Measurements from ENCODE around the gene TEX11.
"Not testable (repeated sequence)": the region's sequence is repeated elsewhere in the genome, so short reads cannot be mapped to it uniquely, and the experiment has no call there.

Gene TEX11

GRCh38 chrX:70754169-70754848, 154.2 kb downstream of the TEX11 start:
- no peak for DNase-seq

DNA sequence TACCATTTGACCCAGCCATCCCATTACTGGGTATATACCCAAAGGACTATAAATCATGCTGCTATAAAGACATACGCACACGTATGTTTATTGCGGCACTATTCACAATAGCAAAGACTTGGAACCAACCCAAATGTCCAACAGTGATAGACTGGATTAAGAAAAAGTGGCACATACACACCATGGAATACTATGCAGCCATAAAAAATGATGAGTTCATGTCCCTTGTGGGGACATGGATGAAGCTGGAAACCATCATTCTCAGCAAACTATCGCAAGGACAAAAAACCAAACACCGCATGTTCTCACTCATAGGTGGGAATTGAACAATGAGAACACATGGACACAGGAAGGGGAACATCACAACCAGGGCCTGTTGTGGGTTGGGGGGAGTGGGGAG, 174.7 kb downstream of the TEX11 start:
- DNase-seq: not testable (repeated sequence)

DNA sequence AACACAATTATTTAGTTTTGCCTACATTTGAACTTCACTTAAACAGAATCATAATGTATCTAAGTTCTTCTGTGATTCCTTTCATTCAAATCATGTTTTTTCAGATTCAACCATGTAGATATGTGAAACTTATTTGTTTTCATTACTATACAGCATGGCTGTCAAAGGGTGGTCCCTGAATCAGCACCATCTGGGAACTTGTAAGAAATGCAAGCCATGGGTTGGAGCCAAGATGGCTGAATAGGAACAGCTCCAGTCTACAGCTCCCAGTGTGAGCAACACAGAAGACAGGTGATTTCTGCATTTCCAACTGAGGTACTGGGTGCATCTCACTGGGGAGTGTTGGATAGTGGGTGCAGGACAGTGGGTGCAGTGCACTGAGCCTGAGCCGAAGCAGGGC, 180.6 kb downstream of the TEX11 start:
- not testable (repeated sequence) for DNase-seq

DNA sequence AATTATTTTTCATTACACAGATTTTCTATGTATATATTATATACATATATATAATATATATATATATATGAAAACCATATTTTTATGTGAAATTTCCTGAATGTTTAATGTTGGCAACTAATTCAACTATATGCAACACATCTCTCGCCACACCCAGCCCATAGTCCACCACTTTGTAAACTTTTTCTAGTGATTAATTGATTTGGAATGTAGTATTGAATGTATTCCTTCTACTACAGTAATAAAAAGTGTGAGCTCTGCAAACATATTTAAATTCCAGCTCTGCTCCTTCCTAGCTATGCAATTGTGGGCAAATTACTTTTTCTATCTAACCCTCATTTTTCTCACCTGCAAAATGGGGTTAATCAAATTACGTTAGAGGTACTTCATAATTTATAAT, 187.8 kb downstream of the TEX11 start:
- DNase-seq: peak; percentile 1

GRCh38 chrX:70711336-70711735, 197.2 kb downstream of the TEX11 start:
- not testable (repeated sequence) for DNase-seq

- no peak for DNase-seq
These were observed 214.0 kb downstream of the TEX11 start for GRCh38 chrX:70694339-70695122.

DNA sequence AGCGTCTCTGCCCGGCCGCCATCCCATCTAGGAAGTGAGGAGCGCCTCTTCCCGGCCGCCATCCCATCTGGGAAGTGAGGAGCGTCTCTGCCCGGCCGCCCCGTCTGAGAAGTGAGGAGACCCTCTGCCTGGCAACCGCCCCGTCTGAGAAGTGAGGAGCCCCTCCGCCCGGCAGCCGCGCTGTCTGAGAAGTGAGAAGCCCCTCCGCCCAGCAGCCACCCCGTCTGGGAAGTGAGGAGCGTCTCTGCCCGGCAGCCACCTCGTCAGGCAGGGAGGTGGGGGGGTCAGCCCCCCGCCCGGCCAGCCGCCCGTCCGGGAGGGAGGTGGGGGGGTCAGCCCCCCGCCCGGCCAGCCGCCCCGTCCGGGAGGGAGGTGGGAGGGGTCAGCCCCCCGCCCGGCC, 229.1 kb downstream of the TEX11 start:
- DNase-seq: not testable (repeated sequence)

GRCh38 chrX:70675284-70675683, 233.2 kb downstream of the TEX11 start:
- no peak for DNase-seq

DNA sequence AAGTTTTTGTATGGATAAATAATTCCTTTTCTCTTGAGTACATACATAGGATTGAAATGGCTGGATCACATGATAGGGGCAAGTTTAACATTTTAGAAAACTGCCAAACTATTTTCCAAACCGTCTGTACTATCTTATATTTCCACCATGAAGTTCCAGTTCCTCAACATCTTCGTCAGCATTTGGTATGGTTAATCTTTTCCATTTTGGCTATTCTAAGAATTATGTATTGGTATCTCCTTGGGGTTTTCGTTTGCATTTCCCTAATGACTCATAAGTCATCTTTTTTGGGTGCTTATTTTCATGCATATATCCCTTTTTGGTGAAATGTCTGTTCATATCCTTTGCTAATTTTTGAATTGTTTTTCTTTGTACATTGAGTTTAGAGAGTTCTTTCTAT, 236.2 kb downstream of the TEX11 start:
- no peak for DNase-seq

DNA sequence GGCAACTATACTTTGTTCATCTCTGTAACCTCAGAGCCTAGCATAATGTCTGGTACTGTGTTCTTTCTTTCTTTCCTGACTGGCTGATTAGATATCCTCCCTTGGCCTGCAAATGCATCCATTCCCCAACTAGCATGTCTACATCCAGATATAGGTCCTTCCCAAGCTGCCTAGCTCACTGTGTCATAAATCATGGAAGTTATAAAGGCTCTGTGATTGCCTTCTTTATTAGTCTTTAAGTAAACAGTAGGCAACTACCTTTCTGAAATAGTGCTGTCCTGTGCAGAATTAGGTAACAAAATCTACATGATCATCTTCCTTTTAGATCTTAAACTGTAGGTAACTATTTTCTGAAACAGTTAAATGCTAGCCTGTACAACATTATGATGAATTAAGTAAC, 239.4 kb downstream of the TEX11 start:
- no peak for DNase-seq

- DNase-seq: peak; percentile 18
These were observed 243.8 kb downstream of the TEX11 start for GRCh38 chrX:70664726-70665125.

GRCh38 chrX:70661124-70661523, 247.4 kb downstream of the TEX11 start:
- not testable (repeated sequence) for DNase-seq

DNA sequence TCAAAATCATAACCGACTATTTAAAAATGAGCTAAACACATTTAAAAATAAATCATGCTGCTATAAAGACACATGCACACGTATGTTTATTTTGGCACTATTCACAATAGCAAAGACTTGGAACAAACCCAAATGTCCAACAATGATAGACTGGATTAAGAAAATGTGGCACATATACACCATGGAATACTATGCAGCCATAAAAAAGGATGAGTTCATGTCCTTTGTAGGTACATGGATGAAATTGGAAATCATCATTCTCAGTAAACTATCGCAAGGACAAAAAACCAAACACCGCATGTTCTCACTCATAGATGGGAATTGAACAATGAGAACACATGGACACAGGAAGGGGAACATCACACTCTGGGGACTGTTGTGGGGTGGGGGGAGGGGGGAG, 251.0 kb downstream of the TEX11 start:
- DNase-seq: not testable (repeated sequence)

- no peak for DNase-seq
These were observed 252.2 kb downstream of the TEX11 start for GRCh38 chrX:70656304-70656703.

GRCh38 chrX:70647910-70648309, 260.6 kb downstream of the TEX11 start:
- not testable (repeated sequence) for DNase-seq

DNA sequence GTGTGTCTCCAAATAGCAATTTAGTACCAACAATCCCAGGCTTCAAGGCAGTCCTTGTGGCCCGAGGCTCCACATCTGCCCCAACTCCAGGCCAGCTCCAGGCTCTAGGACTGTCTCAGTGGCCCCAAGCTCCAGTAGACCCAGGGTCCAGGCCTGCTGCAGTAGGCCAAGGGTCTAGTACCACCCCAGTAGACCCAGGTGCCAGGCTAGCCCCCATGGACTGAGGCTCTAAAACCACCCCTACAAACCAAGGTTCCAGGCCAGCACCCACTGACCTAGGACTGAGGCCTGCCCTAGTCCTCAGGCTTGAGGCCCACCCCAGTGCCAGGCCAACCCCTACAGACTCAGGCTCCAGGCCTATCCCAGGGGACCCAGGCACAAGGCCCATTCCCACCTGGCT, 272.3 kb downstream of the TEX11 start:
- DNase-seq: no peak

- no peak for DNase-seq
These were observed 272.8 kb downstream of the TEX11 start for GRCh38 chrX:70635669-70636068.

DNA sequence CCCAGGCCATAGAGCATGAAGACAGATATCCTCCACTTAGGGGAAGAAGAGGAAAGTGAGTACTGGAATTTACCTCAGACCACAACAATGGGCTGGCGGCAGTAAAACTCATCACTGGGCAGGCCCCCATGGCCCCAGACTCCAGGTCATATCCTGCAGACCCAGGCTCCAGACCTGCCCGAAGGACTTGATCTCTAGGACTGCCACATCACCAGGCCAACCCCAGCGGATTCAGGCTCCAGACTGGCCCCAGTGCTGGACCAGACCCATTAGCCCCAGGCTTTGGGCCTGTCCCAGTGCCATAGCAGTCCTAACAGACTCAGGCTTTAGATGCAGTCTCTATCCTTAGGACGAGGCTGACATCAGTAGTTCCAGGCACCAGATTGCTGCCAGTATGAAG, 273.3 kb downstream of the TEX11 start:
- no peak for DNase-seq

DNA sequence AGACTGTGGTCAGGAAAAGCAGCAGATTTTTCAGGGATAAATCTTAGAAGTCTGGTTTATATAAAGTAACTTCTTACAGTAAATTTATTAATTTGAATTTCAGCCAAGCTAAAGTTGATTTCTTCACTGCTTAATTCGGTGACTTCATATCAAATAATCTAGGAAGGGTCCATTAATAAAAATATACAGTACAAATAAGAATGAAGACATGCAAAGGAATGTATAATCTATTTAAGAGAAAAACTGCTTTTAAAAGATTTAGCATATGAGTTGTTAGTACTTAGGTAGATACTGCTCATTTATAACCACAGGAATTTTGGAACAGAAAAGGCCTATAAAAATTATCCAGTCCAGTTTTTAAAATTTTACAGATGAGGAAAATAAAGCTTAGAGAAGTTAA, 286.8 kb downstream of the TEX11 start:
- DNase-seq: no peak

DNA sequence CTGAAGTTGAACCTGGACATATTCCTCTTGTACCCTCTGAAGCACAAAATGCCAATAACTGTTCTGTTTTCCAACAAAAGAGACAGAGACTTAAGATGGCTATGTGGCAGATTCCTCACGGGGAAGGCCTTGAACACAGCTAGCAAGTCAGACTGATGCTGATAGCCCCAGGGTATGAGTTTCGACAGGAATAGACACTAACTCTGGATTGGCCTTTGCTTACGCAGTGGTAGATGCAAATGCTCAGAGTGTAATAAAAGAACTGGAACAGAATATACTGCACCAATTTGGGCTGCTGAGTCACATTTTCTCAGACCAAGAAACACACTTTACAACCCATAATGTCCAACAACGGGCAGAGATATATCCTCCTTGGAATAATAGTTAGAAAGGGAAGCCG, 290.0 kb downstream of the TEX11 start:
- no peak for DNase-seq

DNA sequence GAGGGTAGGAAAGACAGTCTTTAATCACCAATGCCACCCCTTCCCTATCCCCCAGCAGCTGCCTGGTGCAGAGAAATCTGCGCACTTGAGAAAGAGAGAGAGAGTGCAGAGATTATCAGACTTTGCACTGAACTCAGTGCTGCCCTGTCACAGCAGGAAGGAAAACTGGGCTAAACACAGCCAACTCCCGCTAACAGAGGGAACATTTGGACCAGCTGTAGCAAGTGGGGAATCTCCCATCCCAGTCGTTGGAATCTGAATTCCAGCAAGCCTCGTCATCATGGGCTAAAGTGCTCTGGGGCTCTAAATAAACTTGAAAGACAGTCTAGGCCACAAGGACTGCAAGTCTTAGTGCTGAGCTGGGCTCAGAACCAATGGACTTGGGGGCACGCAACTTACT, 295.2 kb downstream of the TEX11 start:
- peak; percentile 2 for DNase-seq

GRCh38 chrX:70605352-70605751, 303.2 kb downstream of the TEX11 start:
- DNase-seq: no peak

- peak; percentile 69 for DNase-seq
These were observed 316.4 kb downstream of the TEX11 start for GRCh38 chrX:70592091-70592490.

DNA sequence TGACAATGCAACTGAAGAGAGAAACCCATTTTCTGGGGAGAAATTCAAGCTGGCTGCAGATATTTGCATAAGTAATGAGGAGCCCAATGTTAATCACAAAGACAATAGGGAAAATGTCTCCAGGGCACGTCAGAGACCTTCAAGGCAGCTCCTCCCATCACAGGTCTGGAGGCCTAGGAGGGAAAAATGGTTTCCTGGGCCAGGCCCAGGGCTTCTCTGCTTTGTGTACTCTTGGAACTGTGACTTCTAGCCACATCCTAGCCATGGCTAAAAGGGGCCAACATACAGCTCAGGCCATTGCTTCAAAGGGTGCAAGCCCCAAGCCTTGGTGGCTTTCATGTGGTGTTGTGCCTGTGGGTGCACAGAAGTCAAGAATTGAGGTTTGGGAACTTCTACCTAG, 321.4 kb downstream of the TEX11 start:
- not testable (repeated sequence) for DNase-seq

- no peak for DNase-seq
These were observed 331.1 kb downstream of the TEX11 start for GRCh38 chrX:70577442-70577841.
